HCT116 (cell line): ENCODE measurements around the gene PIKFYVE. TPM values are rescaled to one million over a fixed set of nuclear protein-coding genes. Genes with fewer than 3 reads are reported as not detected.
"Not testable (repeated sequence)": the region's sequence is repeated elsewhere in the genome, so short reads cannot be mapped to it uniquely, and the experiment has no call there.

ENCODE experiments used
- ATAC-seq: fragments of 200-7000 bp; cut with Tn5 transposase; 2 replicates; pipeline ENCODE4 v1.9.1; 2020; ENCODE audit warnings: mild to moderate bottlenecking, moderate library complexity
- BruUV-seq: library from RNA; stranded (reverse); fragments of 400-500 nt; replicated peaks from 2 replicates; lab custom pipeline; 2021; lab: Mats Ljungman, UMichigan
- CTCF ChIA-PET: fragments of 300-600 bp; sonication (Branson Sonifier 250); formaldehyde crosslinking; loops from one replicate; lab custom pipeline; 2021; ENCODE audit warnings: antibody characterized with exemption; lab: Charles Lee
- POLR2A ChIA-PET: fragments of 300-600, 350-600 bp; sonication (Branson Sonifier 250); formaldehyde crosslinking; loops from one replicate; lab custom pipeline; 2021; ENCODE audit warnings: antibody characterized with exemption; lab: Charles Lee
- RAD21 ChIA-PET, 2 experiments: fragments of 300-600 bp; sonication (Branson Sonifier 250); formaldehyde crosslinking; loops; one replicate each; lab custom pipeline; 2023; ENCODE audit warnings: low total read pairs in 2 of 2; ENCODE audit not compliant: uncharacterized antibody in 2 of 2, unreplicated experiment in 2 of 2, low non-redundant PET in 1 of 2; lab: Charles Lee
- DNase-seq: peaks from one replicate; pipeline ENCODE4 v3.0.0-alpha.2; 2010; ENCODE audit warnings: low read depth, low spot score
- H2AFZ ChIP-seq: fragments of 200-600 bp; shearing (Covaris generic), sonication (generic); 2 replicates; pipeline ENCODE4 v1.6.1; 2017; ENCODE audit warnings: low read depth, mixed run types, mixed read lengths, antibody characterized with exemption, low read length; ENCODE audit not compliant: poor library complexity, severe bottlenecking
- H3K27ac ChIP-seq: 2 replicates; pipeline ENCODE4 v1.5.1; 2012; ENCODE audit warnings: low read depth, low read length
- H3K27me3 ChIP-seq: fragments of 200-600 bp; sonication (generic); 2 replicates; pipeline ENCODE4 v1.6.1; 2016; ENCODE audit warnings: mixed run types, low read length, mixed read lengths; ENCODE audit not compliant: insufficient read depth
- H3K36me3 ChIP-seq, 2 experiments: fragments of 200-500 bp in 1 of 2; fragments of 200-600 bp in 1 of 2; sonication (Bioruptor generic) in 1 of 2; sonication (generic) in 1 of 2; 2 replicates each; pipeline versions ENCODE4 v1.5.1 to v1.6.1; 2014 to 2016; ENCODE audit warnings: low read length in 2 of 2, inconsistent platforms in 1 of 2, mixed read lengths in 1 of 2, mixed run types in 1 of 2; ENCODE audit not compliant: insufficient read depth in 2 of 2, control insufficient read depth in 1 of 2
- H3K4me1 ChIP-seq, 2 experiments: fragments of 200-600 bp in 1 of 2; sonication (generic) in 1 of 2; 2 replicates each; pipeline versions ENCODE4 v1.5.1 to v1.6.1; 2012 to 2017; ENCODE audit warnings: low read length in 2 of 2, inconsistent platforms in 1 of 2, mild to moderate bottlenecking in 1 of 2, mixed read lengths in 1 of 2, mixed run types in 1 of 2, moderate library complexity in 1 of 2; ENCODE audit not compliant: insufficient read depth in 2 of 2, control insufficient read depth in 1 of 2
- H3K4me2 ChIP-seq: fragments of 200-600 bp; sonication (generic); 2 replicates; pipeline ENCODE4 v1.6.1; 2017; ENCODE audit warnings: mixed run types, low read length, mixed read lengths
- H3K4me3 ChIP-seq, 2 experiments: fragments of 200-600 bp in 1 of 2; sonication (generic) in 1 of 2; replicated peaks in 1 of 2; 2 replicates each; pipeline ENCODE4 v1.5.1; 2011 to 2016; ENCODE audit warnings: low read length in 2 of 2, control low read depth in 1 of 2, low read depth in 1 of 2, mild to moderate bottlenecking in 1 of 2, mixed read lengths in 1 of 2, mixed run types in 1 of 2
- H3K79me2 ChIP-seq: fragments of 200-600 bp; sonication (generic); 2 replicates; pipeline ENCODE4 v1.6.1; 2017; ENCODE audit warnings: mild to moderate bottlenecking, mixed run types, low read length, moderate library complexity, mixed read lengths; ENCODE audit not compliant: insufficient read depth
- H3K9ac ChIP-seq: fragments of 200-600 bp; sonication (generic); 2 replicates; pipeline ENCODE4 v1.6.1; 2016; ENCODE audit warnings: low read length, mixed read lengths
- H3K9me2 ChIP-seq: fragments of 200-600 bp; sonication (generic), shearing (Covaris generic); 2 replicates; pipeline ENCODE4 v1.6.1; 2017; ENCODE audit warnings: mixed run types, mild to moderate bottlenecking, moderate library complexity; ENCODE audit not compliant: insufficient read depth
- H3K9me3 ChIP-seq, 2 experiments: fragments of 200-500 bp in 1 of 2; fragments of 200-600 bp in 1 of 2; sonication (Bioruptor generic) in 1 of 2; sonication (generic) in 1 of 2; 2 replicates each; pipeline ENCODE4 v1.6.1; 2014 to 2017; ENCODE audit warnings: low read length in 2 of 2, mixed read lengths in 2 of 2, inconsistent platforms in 1 of 2, low read depth in 1 of 2, mild to moderate bottlenecking in 1 of 2, mixed run types in 1 of 2, moderate library complexity in 1 of 2; ENCODE audit not compliant: control insufficient read depth in 1 of 2, insufficient read depth in 1 of 2
- H4K20me1 ChIP-seq: fragments of 200-600 bp; sonication (generic), shearing (Covaris generic); 2 replicates; pipeline ENCODE4 v1.6.1; 2017; ENCODE audit warnings: mixed run types, mild to moderate bottlenecking, moderate library complexity; ENCODE audit not compliant: insufficient read depth
- CTCF ChIP-seq, 3 experiments: fragments of 200-600 bp in 1 of 3; sonication (generic) in 1 of 3; IDR thresholded peaks in 2 of 3; conservative IDR thresholded peaks in 1 of 3; 2 replicates each; pipeline ENCODE4 v1.5.1; 2012 to 2017; ENCODE audit warnings: low read depth in 2 of 3, low read length in 2 of 3, antibody characterized with exemption in 1 of 3, borderline replicate concordance in 1 of 3, control low read depth in 1 of 3, mild to moderate bottlenecking in 1 of 3, mixed read lengths in 1 of 3, mixed run types in 1 of 3, moderate library complexity in 1 of 3; ENCODE audit not compliant: insufficient read depth in 1 of 3
- EGR1 ChIP-seq: IDR thresholded peaks from 2 replicates; pipeline ENCODE4 v1.6.1; 2012; ENCODE audit warnings: low read depth
- RAD21 ChIP-seq: IDR thresholded peaks from 2 replicates; pipeline ENCODE4 v1.6.1; 2012; ENCODE audit warnings: low read depth, mild to moderate bottlenecking
- intact Hi-C: fragments of 100-400 bp; cut with micrococcal nuclease; formaldehyde crosslinking; loops from 2 replicates; pipeline ENCODE4 v1.10.0; 2022
- total RNA-seq: library from RNA; stranded (reverse); gene quantifications from one replicate; pipeline ENCODE4 v1.2.1, GENCODE V29; 2021; ENCODE audit not compliant: unreplicated experiment

The PIKFYVE gene
- total RNA-seq, 1 experiment from 2014 or later = 21.8 TPM

DNA sequence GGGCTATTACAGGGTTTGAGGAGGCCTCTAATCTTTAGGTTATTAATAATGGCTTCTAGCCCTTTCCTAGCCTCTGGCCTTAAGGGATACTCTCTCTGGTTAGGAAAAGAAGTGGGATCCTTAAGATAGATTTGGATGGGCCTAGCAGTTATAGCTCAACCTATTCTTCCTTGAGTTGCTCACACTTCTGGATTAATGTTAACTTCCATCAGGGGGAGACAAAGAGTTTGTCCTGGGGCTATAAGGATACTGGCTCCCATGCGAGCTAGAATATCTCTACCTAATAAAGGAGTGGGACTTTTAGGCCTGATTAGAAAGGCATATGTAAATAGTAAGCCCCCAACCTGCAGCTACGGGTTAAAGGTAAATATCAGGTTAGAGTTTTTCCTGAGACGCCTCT lies 126.2 kb downstream of the PIKFYVE start:
- Histone ChIP-seq H3K9ac (no peak overlapping the region), H3K4me2 (no peak overlapping the region), H3K9me2 (no peaks in the 10 kb centered on the region), H3K4me3 (no peak overlapping the region), H4K20me1 (no peaks in the 10 kb centered on the region), H3K27ac (no peak overlapping the region), H3K36me3 (no peaks in the 10 kb centered on the region), H3K4me1 (no peaks in the 10 kb centered on the region), H3K79me2 (no peaks in the 10 kb centered on the region), H2AFZ (no peak overlapping the region), H3K9me3 (no peaks in the 10 kb centered on the region), H3K27me3 (no peaks in the 10 kb centered on the region)
- CTCF ChIA-PET = interaction anchor here (0.7 to 2.3 kb wide), 5 partner anchors 10 to 1032 kb away, joined by 3 to 6 read pairs (median 4); partner anchors contain the start of gene MAP2
- TF ChIP-seq EGR1 = no peak
- peak; percentile 19; the same call in 1 of the 2 replicates for TF ChIP-seq RAD21
- TF ChIP-seq CTCF (IDR thresholded peaks at IDR 0.05 in 2 of 3, conservative IDR thresholded peaks at IDR 0.05 in 1 of 3; ENCODE audit: borderline replicate concordance in 1 of 3, insufficient read depth in 1 of 3, low read depth in 2 of 3, low read length in 2 of 3) = peak in 2 of 3 experiments; percentile 39; a peak in 3 of 6 replicates
- ATAC-seq = peak; percentile 59
- RAD21 ChIA-PET = interaction anchor here in 1 of 2 experiments (1.1 kb wide), 1 partner anchor 938 kb away, joined by 3 read pairs; no protein-coding TSS in a partner anchor
- POLR2A ChIA-PET = no interaction called here
- no peak for DNase-seq
- intact Hi-C loops = loop anchor here (10.0 kb wide), 2 partner anchors 1163 to 1573 kb away; no protein-coding TSS in a partner anchor
- no TSS peak for BruUV-seq

- H2AFZ ChIP-seq, CTCF ChIA-PET, H3K9ac ChIP-seq, H3K9me3 ChIP-seq, H3K4me1 ChIP-seq, BruUV-seq, H3K4me3 ChIP-seq, H3K27ac ChIP-seq, POLR2A ChIA-PET, H3K36me3 ChIP-seq, H3K79me2 ChIP-seq, ATAC-seq, H4K20me1 ChIP-seq, RAD21 ChIA-PET, H3K27me3 ChIP-seq, DNase-seq, H3K9me2 ChIP-seq, H3K4me2 ChIP-seq: not testable (repeated sequence)
- intact Hi-C loops = loop anchor here (5.0 to 10.0 kb wide), 4 partner anchors 1026 to 1801 kb away; partner anchors contain the start of gene MAP2
Measured at GRCh38 chr2:208396796-208397195, 130.7 kb downstream of the PIKFYVE start.
